NB4 (cell line): Measurements from ENCODE around the gene SCNN1B.

Source experiments
- CTCF ChIP-seq: IDR thresholded peaks from one replicate; pipeline ENCODE4 v1.5.1; 2012; ENCODE audit warnings: low read depth, low read length
- MYC ChIP-seq: IDR thresholded peaks from 2 replicates; pipeline ENCODE4 v1.6.1; 2011; ENCODE audit warnings: low read depth, low read length
- POLR2A ChIP-seq: IDR thresholded peaks from 2 replicates; pipeline ENCODE4 v1.6.1; 2011; ENCODE audit warnings: mild to moderate bottlenecking; ENCODE audit not compliant: insufficient read length; ENCODE audit errors: extremely low read depth

DNA sequence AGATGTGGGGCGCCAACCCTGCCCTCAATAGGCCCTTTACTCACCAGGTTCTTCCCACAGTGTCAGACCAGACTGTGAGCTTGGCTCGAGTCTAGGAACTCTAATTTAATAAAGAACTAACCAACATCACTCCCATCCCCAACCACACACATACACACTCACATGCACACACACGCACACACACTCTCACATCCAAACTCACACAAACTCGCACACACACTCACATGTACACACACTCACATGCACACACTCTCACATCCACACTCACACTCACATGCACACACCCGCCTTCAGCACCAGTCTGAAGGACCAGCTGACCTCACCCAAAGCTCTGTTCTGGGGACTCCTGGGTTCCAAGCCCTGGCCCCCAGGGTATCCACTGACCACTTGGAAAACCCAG lies 87.1 kb downstream of the SCNN1B start:
- no peak for TF ChIP-seq POLR2A
- no peak for TF ChIP-seq MYC
- no peak for TF ChIP-seq CTCF
